Skin of body (tissue), 2 donors: ENCODE results near the gene DOC2B. TPM values are rescaled to one million over a fixed set of nuclear protein-coding genes. Genes with fewer than 3 reads are reported as not detected.
"Not testable (repeated sequence)": the region's sequence is repeated elsewhere in the genome, so short reads cannot be mapped to it uniquely, and the experiment has no call there.

ENCODE experiments used
- DNase-seq: peaks from one replicate; lab custom pipeline; 2025; lab: John Stamatoyannopoulos, UW
- total RNA-seq: library from RNA; depleted of rRNA; stranded (reverse); fragments of >200 nt; gene quantifications from one replicate; pipeline ENCODE4 v1.2.3, GENCODE V29; 2014

Gene DOC2B
- total RNA-seq, 1 donor from 2014 or later = 4.4 TPM

DNA sequence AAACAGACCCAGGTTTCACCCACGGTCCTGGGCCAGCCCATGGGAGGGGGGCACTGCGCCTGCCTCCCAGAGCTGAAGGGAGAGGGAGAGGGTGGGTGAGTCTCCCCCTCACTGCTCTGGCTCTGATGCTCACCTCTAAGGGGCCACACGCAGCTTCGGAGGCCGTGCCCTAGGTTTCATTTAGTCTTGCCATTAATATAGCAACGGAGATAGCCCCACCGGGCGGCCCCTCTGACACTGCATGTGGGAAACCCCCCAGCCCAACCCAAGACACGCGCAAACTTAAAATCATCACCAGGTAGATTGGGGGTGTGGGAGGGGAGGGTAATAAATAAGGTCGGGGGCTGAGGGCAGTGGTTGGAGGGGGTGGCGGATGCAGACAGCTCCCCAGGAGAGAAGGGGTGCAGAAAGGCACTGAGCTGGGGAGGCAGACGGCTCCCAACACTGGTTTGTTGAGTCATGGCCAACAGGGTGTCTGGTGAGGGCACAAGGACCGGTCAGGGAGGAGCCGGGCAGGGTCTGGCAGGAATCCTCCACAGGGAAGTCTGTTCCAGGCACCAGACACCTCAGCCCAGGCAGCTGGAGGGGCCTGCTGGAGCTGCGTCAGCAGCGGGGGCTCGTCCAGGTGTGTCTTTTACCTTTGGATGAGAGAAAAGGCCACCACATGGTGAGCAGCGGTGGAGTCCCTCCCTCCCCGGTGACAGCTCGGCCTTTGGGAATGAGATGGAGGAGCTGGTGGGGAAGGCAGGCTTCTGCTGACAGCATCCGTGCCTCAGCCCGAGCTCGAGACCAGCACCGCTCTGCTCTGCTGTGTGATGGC lies 32.0 kb upstream of the DOC2B start:
- DNase-seq = no peak

DNA sequence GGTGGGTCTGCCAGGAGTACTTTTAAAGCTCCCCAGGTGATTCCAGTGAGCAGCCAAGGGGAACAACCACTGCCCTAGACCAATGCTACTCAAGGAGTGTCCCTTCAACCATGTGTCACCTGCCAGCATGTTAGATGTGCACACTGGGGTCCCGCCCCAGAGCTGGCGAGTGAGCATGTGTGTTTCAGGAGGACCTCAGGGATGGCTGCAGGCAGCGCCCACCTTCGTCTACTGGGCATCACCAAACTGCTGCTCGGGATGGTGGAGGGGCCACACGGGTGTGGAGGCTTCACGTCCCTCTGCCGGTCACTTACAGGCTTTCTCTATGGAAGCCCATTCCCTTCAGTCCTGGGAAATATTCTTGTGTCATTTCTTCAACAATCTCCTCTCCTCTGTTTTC lies 29.0 kb upstream of the DOC2B start:
- no peak for DNase-seq

DNA sequence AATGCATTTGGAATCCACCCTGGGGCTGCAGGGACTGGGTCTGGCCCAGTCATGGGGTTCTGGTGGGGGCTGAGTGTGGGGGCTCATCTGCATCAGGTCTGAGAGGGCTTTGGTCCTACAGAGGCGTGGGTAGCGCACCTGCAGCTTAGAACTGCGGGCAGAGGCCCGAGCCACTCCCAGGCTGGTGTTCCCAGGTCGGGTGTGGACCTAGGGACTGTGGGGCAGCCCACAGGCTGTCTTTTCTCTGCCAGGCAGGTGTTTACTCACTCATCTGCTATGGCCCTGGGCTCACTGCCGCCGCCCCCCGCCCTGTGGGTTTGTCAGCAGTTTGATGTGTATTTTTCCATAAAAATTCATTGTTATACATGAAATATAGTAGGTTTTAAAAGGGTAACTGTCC lies 27.0 kb upstream of the DOC2B start:
- no peak for DNase-seq

DNA sequence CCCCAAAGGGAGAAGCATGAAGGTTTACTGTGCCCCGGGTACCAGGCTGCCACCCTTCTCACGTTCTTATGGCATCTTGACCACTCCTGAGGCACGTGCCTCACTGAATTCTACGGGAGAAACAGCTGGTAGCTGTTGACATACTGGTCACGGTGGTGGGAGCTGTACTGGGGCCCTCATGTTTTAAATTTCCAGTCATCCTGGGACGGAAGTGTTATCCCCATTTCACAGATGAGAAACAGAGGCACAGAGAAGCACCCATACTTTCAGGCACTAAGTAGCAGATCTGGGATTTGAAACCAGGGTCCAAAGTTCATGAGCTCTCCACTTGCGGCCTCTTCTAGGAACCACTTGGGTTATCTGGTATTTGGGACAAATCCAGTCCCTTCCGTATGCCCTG lies 26.3 kb upstream of the DOC2B start:
- no peak for DNase-seq

DNA sequence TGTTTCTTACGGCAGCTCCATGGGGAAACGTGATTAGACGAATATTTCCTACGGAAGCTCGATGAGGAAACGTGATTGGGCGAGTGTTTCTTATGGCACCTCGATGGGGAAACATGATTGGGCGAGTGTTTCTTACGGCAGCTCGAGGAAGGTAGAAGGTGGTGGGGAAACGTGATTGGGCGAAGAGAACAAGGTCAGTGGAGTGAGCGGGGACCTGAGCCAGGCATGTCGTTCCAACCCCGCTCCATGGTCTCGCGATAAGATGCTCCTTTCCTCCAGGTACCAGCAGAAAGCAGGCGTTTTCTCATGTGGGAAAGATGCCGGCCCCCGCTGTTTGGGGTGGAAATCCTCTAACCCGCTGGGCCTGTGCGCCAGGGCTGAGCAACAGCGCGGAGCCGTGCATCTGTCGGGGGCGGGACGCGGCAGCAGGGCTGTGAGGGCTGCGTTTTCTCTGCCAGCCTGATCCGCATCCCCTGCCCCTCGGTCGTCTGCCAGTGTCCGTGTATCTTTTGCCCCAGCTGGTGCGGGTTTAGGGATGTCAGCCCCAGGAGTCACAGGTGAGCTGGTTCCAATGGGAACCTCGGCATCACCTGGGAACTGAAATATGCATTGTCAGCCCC lies 25.6 kb upstream of the DOC2B start:
- DNase-seq = no peak

DNA sequence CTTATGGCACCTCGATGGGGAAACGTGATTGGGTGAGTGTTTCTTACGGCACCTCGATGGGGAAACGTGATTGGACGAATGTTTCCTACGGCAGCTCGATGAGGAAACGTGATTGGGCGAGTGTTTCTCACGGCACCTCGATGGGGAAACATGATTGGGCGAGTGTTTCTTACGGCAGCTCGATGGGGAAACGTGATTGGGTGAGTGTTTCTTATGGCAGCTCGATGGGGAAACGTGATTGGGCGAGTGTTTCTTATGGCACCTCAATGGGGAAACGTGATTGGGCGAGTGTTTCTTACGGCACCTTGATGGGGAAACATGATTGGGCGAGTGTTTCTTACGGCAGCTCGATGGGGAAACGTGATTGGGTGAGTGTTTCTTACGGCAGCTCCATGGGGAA lies 25.0 kb upstream of the DOC2B start:
- not testable (repeated sequence) for DNase-seq

DNA sequence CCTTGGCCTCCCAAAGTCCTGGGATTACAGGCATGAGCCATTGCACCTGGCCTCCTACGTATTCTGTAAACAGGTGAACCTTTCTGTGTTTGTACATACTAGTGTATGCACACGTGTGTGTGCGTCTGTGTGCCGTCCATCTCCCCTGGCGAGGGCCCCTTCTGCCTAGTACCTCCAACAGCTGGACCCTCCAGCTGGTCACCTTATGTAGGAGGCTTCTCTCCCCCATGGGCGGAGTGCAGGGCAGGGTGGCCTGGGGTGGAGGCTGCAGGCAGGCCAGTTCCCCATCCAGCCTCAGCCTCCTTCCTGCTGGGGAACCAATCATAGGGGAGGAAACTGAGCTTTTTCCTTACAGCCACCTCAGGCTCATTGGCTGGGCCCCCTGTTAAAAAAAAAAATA lies 24.4 kb upstream of the DOC2B start:
- no peak for DNase-seq

DNA sequence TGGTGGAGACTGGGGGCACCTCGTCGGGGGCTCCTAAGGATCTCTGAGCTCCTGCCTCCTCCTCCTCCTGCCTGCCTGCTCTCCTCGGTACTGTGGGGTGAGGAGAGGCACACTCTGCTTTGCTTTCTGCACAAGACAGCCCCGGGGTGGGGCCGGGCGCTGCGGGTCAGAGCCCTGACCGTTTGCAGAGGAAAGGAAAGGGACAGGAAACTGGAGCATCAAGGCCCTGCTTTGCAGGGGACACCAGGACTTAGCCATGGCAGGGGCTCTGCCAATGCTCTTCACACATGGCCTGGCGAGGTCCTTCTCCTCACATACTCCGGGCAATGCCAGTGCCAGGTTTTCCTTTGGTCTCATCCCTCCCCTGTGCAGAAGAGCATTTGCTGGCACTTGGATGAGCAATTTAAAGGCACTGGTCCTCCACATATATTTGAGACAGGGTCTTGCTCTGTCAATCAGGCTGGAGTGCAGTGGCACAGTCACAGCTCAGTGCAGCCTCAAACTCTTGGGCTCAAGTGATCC lies 23.8 kb upstream of the DOC2B start:
- no peak for DNase-seq

DNA sequence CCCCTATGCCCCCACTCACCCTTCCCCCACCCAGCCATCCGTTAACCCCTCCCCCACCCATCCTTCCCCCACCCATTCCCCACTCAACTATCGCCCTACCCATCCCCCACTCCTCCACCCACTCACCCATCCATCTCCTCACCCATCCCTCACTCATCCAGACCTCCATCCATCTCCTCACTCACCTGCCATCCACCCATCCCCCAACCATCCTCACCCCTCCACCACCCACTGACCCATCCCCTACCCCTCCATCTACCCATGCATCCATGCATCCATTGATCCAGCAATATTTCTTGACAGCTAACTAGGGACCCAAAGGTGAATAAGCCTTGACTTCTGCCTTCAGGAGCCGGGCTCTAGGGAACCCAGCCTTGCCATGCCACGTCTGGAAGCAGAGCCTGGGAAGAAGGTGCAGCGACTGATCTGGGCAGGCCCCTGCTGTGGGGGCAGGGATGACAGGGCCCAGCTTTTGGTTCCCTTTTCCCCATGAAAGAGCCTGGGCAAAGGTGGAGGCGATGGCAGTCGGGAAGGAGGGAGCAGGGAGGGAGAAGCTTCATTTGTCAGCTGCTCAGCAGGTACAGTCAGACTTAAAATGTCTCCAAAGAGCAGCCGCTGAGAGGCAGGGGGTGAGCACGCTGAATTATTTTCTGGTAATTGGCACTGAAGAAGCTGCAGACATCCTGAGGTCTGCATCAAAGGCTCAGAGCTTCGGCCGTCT lies 23.1 kb upstream of the DOC2B start:
- DNase-seq = no peak

DNA sequence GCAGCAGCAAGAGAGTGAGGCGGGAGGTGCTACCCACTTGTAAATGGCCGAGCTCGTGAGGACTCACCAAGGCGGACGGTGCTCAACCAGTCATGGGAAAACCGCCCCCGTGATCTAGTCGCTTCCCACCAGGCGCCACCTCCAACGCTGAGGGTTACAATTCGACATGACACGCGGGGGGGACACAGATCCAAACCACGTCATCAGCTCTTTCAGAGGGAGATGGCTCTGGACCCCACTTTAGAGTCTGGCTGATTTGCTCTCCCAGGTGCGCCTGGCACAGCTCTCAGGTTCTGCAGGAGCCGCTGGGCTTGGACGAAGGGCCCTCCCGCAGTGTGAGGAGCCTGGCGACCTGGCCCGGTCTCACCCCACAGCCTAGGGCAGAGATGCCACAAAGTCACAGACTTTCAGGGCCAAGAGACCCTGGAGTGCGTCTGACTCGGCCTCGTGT lies 21.1 kb upstream of the DOC2B start:
- DNase-seq = no peak

DNA sequence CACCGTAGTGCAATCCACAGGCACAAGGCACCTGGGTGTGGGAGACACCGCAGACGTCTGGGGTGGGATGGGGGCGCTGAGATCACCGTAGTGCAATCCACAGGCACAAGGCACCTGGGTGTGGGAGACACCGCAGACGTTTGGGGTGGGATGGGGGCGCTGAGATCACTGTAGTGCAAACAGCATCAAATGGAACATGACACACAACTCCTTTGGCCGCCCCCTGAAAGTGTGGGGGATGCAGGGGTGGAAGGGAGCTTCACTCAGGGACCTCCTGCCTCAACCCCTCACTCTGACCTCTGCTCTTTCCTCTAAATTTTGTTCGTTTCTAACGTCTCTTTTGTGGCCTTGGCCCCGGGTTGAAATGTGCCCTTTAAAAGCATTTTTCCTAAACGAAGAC lies 20.3 kb upstream of the DOC2B start:
- DNase-seq = not testable (repeated sequence)

DNA sequence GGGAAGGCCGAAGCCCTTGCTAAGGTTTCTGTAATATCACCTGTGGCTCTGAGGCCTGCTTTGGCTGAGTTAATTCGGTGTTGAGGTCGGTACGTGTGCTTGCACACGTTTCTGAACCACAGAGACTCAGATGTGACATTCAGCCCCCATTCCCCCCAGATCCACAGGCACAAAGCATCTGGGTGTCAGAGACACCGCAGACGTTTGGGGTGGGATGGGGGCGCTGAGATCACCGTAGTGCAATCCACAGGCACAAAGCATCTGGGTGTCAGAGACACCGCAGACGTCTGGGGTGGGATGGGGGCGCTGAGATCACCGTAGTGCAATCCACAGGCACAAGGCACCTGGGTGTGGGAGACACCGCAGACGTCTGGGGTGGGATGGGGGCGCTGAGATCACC lies 19.8 kb upstream of the DOC2B start:
- not testable (repeated sequence) for DNase-seq

DNA sequence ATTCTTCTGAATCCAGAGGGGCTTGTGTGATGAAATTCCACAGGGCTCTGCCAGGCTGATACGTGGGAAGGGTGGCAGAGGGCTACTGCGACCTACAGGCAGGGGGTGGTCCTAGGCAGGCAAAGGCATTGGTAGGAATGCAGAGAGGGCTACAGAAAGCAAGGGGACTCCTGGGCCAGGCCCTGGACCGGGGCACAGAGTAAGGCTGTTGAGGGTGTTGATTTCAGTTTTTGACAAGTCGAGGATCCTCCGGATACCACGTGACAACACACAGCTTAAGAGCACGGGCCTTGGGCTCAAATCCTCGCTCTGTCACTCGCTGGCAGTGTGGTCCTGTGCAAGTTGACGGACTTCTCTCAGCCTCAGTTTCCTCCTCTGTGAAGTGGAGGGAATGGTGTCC lies 19.1 kb upstream of the DOC2B start:
- DNase-seq = no peak

DNA sequence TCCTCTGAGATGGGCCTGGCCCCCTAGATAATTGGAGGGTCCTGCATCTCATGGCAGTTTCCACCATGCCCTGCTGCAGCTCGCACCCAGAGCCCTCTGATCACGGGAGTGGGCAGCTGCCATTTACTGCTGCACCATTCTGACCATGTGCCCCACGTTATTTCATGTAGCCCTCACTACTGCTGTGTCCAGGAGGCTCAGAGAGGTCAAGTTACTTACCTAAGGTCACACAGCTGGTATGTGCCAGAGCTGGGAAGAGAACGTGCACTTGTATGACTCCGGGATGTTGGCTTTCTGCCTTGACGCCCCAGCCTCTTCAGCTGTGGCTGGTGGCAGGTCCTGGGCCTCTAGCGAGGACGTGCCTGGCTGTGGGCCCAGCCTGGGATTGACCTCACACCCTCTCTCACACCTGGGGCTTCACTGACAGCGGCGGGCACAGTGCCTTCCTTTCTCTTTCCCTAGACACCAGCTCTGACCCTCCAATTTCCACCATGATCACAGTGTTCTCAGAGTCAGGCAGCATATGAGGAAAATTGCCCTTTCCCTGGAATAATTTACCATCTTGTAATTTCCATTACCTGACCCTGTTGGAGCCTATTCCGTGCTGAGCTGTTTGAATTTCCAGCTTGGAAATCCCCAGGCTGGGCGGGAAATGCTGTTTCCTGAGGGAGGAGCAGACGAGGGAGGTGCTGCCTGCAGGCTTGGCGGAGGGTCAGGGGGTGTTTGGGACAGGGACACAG lies 18.5 kb upstream of the DOC2B start:
- no peak for DNase-seq

DNA sequence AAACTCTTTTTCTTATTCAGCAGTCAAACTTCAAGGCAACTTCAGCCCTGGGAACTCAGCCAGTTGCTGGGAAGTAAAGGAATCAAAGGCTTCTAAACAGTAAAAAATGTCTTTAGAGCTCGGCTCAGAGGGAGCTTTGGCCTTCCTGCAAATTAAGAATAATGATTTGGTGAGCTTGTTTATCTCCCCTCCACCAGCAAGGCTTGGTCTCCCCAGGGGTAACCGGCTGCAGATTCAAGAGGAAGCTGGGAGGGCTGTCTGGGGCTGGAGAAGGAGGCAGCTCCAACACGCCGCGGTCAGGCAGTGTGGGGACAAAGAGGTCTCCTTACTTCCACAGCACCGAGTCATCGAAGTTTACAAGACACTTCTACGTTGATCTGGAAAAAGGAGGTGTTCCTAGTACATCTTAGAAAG lies 17.7 kb upstream of the DOC2B start:
- DNase-seq = no peak

DNA sequence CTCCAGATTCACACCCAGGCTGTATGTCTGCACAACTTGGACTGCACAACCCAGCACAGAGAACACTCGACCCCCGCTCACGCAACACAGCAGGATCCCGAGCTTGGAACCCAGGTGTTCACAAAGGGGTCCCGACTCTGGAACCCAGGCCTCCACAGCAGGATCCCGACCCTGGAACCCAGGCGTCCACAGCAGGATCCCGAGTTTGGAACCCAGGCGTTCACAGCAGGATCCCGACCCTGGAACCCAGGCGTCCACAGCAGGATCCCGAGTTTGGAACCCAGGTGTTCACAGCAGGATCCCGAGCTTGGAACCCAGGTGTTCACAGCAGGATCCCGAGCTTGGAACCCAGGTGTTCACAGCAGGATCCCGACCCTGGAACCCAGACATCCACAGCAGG lies 16.8 kb upstream of the DOC2B start:
- not testable (repeated sequence) for DNase-seq

DNA sequence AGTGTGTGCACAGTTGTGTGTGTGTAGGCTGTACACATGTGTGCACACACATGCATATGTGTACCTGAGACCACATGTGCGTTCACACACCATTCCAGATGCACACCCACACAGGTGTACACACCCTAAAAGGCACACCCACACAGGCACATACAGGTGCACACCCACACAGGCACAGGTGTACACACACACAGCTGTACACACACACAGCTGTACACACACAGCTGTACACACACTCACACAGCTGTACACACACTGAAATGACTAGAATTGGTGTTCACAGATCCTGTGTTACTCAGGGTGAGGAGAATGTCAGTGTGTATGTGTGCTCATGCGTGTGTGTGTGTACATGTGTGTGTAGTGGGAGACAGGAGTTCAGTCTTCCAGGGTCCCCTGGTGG lies 15.9 kb upstream of the DOC2B start:
- DNase-seq = no peak

DNA sequence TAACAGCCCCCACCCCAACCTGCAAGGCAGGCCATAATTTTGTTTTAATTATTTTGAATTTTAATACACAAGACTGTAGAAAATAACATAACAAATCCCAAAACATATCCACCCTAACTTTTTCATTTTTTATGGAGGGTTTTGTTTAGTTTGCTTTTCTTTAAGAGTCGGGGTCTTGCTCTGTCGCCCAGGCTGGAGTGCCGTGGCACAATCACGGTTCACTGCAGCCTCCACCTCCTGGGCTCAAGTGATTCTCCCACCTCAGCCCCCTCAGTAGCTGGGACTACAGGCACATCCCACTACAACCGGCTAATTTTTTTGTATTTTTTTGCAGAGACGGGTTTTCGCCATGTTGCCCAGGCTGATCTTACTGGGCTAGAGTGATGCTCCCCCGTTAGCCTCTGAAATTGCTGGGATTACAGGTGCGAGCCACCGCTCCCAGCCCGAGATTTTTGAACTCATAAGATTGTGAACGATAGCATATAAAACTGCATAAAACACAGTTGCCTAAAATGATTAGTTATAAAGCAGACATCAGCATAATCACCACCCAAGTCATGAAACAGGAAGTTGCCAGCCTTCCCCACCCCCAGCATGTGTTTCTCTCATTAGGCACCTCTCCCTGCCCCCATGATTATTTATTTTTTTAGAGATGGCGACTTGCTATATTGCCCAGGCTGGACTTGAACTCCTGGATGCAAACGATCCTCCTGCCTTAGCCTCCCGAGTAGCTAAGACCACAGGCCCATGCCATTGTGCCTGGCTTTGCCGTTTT lies 13.6 kb upstream of the DOC2B start:
- DNase-seq = no peak

DNA sequence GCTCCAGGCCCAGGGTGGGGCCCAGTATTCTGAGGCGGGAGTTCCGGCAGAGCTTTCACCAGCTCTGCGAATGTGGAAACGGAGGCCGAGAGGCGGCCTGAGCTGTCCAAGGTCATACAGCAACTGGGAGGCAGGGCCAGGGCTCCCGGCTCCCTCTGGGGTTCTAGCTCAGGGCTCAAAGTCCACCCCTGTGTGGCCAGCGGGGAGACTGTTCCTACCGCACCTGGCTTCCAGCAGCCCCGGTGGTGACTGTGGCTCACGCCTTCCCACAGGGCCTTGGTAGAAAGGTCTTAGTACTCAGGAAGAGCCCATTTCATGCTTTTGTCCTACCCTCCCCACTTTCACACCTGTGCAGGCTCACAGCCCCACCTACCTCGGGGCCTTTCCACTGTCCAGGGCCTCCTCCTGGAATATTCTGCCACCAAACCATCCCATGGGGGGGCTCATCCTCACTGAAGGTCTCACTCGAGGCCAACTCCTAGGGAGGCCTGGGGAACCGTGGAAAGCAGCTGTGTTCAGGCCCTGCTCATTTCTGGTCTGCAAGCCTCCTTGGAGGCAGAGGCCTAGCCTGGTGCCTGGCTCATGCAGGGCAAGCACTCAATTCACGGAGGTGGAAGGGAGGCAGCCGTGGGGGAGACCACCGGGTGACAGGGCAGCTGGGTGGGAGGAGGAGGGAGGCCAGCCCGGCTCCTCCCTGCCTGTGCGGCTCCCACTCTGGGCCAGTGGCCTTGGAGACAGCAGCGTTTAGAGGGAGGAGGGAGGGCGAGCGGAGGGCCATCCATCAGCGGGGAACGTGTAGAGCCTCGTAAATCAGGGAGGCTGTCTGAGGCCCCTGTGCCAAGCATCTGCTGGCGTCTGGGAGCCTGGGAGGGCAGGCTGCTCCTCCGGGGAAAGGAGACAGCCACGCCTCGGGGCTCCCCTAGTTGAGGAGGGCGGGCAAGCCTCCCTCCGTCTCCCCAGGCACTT lies 12.7 kb upstream of the DOC2B start:
- DNase-seq = no peak

DNA sequence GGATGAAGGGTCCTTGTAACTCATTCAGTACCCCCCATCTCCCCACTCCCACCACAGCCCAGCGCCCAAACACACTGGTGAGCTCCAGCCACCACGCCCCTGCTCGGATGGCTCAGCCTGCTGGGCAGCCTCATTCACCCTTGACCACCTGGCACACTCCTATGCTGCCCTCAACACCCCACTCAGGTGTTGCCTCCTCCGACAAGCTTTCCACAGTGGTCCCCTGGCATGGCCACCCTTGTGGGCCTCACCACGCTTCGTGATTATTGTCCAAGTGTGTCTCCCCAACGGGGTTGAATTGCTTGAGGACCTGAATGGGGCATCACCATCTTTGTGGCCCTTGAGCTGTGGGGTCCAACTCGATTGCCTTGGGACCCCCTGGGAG lies 12.0 kb upstream of the DOC2B start:
- DNase-seq = no peak
